VCaP (cell line): ENCODE measurements around the gene CALML3.
"Not testable (repeated sequence)": the region's sequence is repeated elsewhere in the genome, so short reads cannot be mapped to it uniquely, and the experiment has no call there.

ENCODE experiments used
- H3K27ac ChIP-seq: fragments of 450-650 bp; 2 replicates; pipeline ENCODE4 v1.5.1; 2017
- CTCF ChIP-seq: fragments of 450-650 bp; conservative IDR thresholded peaks from 2 replicates; pipeline ENCODE4 v1.5.1; 2017; ENCODE audit warnings: mild to moderate bottlenecking, moderate library complexity

The CALML3 gene

GRCh38 chr10:5524641-5525560, at the start of gene CALML3:
TSS of gene CALML3 (plus strand) at chr10:5524961. CDS start at chr10:5525086, 125 bp downstream.
- TF ChIP-seq CTCF = no peak
- H3K27ac ChIP-seq = no peak within 1 kb of the TSS

- not testable (repeated sequence) for H3K27ac ChIP-seq
Measured at GRCh38 chr10:5475088-5475487, 49.7 kb upstream of the CALML3 start.

GRCh38 chr10:5475974-5476807, 48.6 kb upstream of the CALML3 start:
- H3K27ac ChIP-seq = not testable (repeated sequence)

GRCh38 chr10:5476918-5477525, 47.7 kb upstream of the CALML3 start:
- no peak for TF ChIP-seq CTCF
- no peak overlapping the region for H3K27ac ChIP-seq

GRCh38 chr10:5477948-5478693, 46.6 kb upstream of the CALML3 start:
- no peak overlapping the region for H3K27ac ChIP-seq
- no peak for TF ChIP-seq CTCF

- TF ChIP-seq CTCF = no peak
Measured at GRCh38 chr10:5478694-5479305, 46.0 kb upstream of the CALML3 start.

GRCh38 chr10:5479481-5480161, 45.1 kb upstream of the CALML3 start:
- H3K27ac ChIP-seq = no peak overlapping the region
- TF ChIP-seq CTCF = no peak

More at GRCh38 chr10:5478694-5479305, 46.0 kb upstream of the CALML3 start:
- no peak overlapping the region for H3K27ac ChIP-seq
